Panc1 (cell line): ENCODE results near the gene IFNB1.

ENCODE experiments used
- TF ChIP-seq, protein P1 (sequence below): fragments of 450-650 bp; IDR thresholded peaks from 2 replicates; pipeline ENCODE4 v1.5.1; 2017; ENCODE audit warnings: mild to moderate bottlenecking
- TF ChIP-seq, protein P2 (sequence below), 2 experiments: IDR thresholded peaks; 2 replicates each; pipeline ENCODE4 v1.6.1; 2011 to 2012; ENCODE audit warnings: low read depth in 2 of 2, control low read depth in 1 of 2, low read length in 1 of 2, mild to moderate bottlenecking in 1 of 2, moderate library complexity in 1 of 2; ENCODE audit not compliant: insufficient read depth in 1 of 2

DNA sequence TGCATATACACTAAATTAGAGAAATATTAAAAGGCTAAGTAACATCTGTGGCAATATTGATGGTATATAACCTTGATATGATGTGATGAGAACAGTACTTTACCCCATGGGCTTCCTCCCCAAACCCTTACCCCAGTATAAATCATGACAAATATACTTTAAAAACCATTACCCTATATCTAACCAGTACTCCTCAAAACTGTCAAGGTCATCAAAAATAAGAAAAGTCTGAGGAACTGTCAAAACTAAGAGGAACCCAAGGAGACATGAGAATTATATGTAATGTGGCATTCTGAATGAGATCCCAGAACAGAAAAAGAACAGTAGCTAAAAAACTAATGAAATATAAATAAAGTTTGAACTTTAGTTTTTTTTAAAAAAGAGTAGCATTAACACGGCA is 7.3 kb upstream of the IFNB1 start:
- TF ChIP-seq, protein P1, sequence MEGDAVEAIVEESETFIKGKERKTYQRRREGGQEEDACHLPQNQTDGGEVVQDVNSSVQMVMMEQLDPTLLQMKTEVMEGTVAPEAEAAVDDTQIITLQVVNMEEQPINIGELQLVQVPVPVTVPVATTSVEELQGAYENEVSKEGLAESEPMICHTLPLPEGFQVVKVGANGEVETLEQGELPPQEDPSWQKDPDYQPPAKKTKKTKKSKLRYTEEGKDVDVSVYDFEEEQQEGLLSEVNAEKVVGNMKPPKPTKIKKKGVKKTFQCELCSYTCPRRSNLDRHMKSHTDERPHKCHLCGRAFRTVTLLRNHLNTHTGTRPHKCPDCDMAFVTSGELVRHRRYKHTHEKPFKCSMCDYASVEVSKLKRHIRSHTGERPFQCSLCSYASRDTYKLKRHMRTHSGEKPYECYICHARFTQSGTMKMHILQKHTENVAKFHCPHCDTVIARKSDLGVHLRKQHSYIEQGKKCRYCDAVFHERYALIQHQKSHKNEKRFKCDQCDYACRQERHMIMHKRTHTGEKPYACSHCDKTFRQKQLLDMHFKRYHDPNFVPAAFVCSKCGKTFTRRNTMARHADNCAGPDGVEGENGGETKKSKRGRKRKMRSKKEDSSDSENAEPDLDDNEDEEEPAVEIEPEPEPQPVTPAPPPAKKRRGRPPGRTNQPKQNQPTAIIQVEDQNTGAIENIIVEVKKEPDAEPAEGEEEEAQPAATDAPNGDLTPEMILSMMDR, result no peak
- TF ChIP-seq, protein P2, sequence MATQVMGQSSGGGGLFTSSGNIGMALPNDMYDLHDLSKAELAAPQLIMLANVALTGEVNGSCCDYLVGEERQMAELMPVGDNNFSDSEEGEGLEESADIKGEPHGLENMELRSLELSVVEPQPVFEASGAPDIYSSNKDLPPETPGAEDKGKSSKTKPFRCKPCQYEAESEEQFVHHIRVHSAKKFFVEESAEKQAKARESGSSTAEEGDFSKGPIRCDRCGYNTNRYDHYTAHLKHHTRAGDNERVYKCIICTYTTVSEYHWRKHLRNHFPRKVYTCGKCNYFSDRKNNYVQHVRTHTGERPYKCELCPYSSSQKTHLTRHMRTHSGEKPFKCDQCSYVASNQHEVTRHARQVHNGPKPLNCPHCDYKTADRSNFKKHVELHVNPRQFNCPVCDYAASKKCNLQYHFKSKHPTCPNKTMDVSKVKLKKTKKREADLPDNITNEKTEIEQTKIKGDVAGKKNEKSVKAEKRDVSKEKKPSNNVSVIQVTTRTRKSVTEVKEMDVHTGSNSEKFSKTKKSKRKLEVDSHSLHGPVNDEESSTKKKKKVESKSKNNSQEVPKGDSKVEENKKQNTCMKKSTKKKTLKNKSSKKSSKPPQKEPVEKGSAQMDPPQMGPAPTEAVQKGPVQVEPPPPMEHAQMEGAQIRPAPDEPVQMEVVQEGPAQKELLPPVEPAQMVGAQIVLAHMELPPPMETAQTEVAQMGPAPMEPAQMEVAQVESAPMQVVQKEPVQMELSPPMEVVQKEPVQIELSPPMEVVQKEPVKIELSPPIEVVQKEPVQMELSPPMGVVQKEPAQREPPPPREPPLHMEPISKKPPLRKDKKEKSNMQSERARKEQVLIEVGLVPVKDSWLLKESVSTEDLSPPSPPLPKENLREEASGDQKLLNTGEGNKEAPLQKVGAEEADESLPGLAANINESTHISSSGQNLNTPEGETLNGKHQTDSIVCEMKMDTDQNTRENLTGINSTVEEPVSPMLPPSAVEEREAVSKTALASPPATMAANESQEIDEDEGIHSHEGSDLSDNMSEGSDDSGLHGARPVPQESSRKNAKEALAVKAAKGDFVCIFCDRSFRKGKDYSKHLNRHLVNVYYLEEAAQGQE (IDR thresholded peaks at IDR 0.05; ENCODE audit: insufficient read depth in 1 of 2, low read depth in 2 of 2, low read length in 1 of 2), result no peak
